Measurements from ENCODE around the gene FKBP5. TPM values are rescaled to one million over a fixed set of nuclear protein-coding genes. Genes with fewer than 3 reads are reported as not detected.
A peak's percentile ranks its signal among the peaks of the same experiment; 100 is the strongest.

FKBP5 gene
- total and polyA plus RNA-seq, 10 of the 15 experiments (the other 5 are each of a cell fraction or from before 2014, with no cell fraction given): 29.0 to 123 (median 62.3) TPM

GRCh38 chr6:35727935-35728682 lies 39.4 kb upstream of the FKBP5 start:
- peak overlapping the region; percentile 82 for H3K4me3 ChIP-seq
- POLR2A ChIA-PET: interaction anchor here (1.0 to 2.4 kb wide), 10 partner anchors 10 to 144 kb away, joined by 3 to 13 read pairs (median 4); no protein-coding TSS in a partner anchor
- FAIRE-seq: peak; percentile 52
- peak; percentile 46; the same call in 1 of the 2 replicates for TF ChIP-seq CREM (IDR thresholded peaks at IDR 0.05; ENCODE audit: low read depth)
- TF ChIP-seq TCF12 (IDR thresholded peaks at IDR 0.05; ENCODE audit: low read depth, low read length): peak; percentile 89
- no peak for TF ChIP-seq BMI1 (IDR thresholded peaks at IDR 0.05; ENCODE audit: borderline replicate concordance)
- peak; percentile 68; the same call in 1 of the 2 replicates for TF ChIP-seq MXI1 (IDR thresholded peaks at IDR 0.05; ENCODE audit: low read depth, low read length)
- 0 out of 2 replicates have a peak, but pooled peaks have one; percentile 70 for TF ChIP-seq ZNF207 (IDR thresholded peaks at IDR 0.05; ENCODE audit: borderline replicate concordance)
- peak; percentile 97; the same call in 1 of the 2 replicates for TF ChIP-seq BACH1 (IDR thresholded peaks at IDR 0.05; ENCODE audit: borderline replicate concordance)
- TF ChIP-seq BCLAF1 (IDR thresholded peaks at IDR 0.05): no peak
- TF ChIP-seq YBX1 (IDR thresholded peaks at IDR 0.05): no peak
- TF ChIP-seq ATF7 (IDR thresholded peaks at IDR 0.05; ENCODE audit: low read depth): no peak
- 0 out of 2 replicates have a peak, but pooled peaks have one; percentile 5 for TF ChIP-seq ZNF592 (IDR thresholded peaks at IDR 0.05)
- peak; percentile 13; the same call in 1 of the 2 replicates for TF ChIP-seq IKZF1 (conservative IDR thresholded peaks at IDR 0.05)
- 0 out of 2 replicates have a peak, but pooled peaks have one; percentile 42 for TF ChIP-seq BCL11A (IDR thresholded peaks at IDR 0.05; ENCODE audit: low read depth, low read length)
- no peak for TF ChIP-seq ZBED1 (IDR thresholded peaks at IDR 0.05; ENCODE audit: borderline replicate concordance)
- TF ChIP-seq POLR2AphosphoS2 (IDR thresholded peaks at IDR 0.05; ENCODE audit: low read depth, low read length): no peak
- peak; percentile 33; the same call in 1 of the 2 replicates for TF ChIP-seq NR2F1 (conservative IDR thresholded peaks at IDR 0.05)
- TF ChIP-seq ATF3 (IDR thresholded peaks at IDR 0.05; ENCODE audit: borderline replicate concordance, extremely low read depth, low read depth, low read length): no peak

More at GRCh38 chr6:35727935-35728682, 39.4 kb upstream of the FKBP5 start:
- H3K36me3 ChIP-seq (ENCODE audit: control insufficient read depth in 2 of 2, insufficient read depth in 2 of 2, low read length in 1 of 2): no peaks in the 10 kb centered on the region
- WGBS (ENCODE audit: insufficient coverage, insufficient replicate concordance, low lambda C conversion rate, missing lambda C conversion rate): 3% methylated on average over 46 of the region's 57 CpGs
- BruUV-seq (replicated peaks): no TSS peak
- intact Hi-C loops (cut with micrococcal nuclease; ENCODE audit: unreplicated experiment): no loop called here
- H3K27me3 ChIP-seq (replicated peaks in 1 of 2; ENCODE audit: control insufficient read depth in 2 of 2, insufficient read depth in 2 of 2, low read length in 1 of 2): no peaks in the 10 kb centered on the region
- peak overlapping the region; percentile 83 for H3K4me2 ChIP-seq (ENCODE audit: control insufficient read depth, insufficient read depth)
- RAD21 ChIA-PET (ENCODE audit: unreplicated experiment): interaction anchor here (1.0 to 2.3 kb wide), 12 partner anchors 9 to 140 kb away, joined by 3 to 22 read pairs (median 6); partner anchors contain the start of gene ARMC12
- peak overlapping the region; percentile 76 for H3K27ac ChIP-seq (ENCODE audit: control insufficient read depth, insufficient read depth)
- SMC1A ChIA-PET (ENCODE audit: uncharacterized antibody, unreplicated experiment): interaction anchor here (0.7 to 2.5 kb wide), 13 partner anchors 8 to 104 kb away, joined by 3 to 17 read pairs (median 4); partner anchors contain the start of gene ARMC12
- CTCF ChIA-PET: interaction anchor here (1.2 to 2.7 kb wide), 8 partner anchors 8 to 144 kb away, joined by 3 to 10 read pairs (median 6); no protein-coding TSS in a partner anchor
- peak overlapping the region; percentile 67 for H3K9ac ChIP-seq (ENCODE audit: control insufficient read depth, insufficient read depth, low read length)
- H3K79me2 ChIP-seq (ENCODE audit: control insufficient read depth, insufficient read depth, low read length): no peaks in the 10 kb centered on the region; the same call in 1 of the 2 replicates
- no peaks in the 10 kb centered on the region for H4K20me1 ChIP-seq (ENCODE audit: control insufficient read depth, insufficient read depth)
- no peaks in the 10 kb centered on the region for H3K9me3 ChIP-seq (replicated peaks; ENCODE audit: control insufficient read depth, insufficient read depth, low read length)
- peak overlapping the region; percentile 83 for H2AFZ ChIP-seq (ENCODE audit: control insufficient read depth, low read depth, low read length)
- in situ Hi-C loops (cut with MboI): no loop called here
- ATAC-seq (peak; percentile 72), DNase-seq (ENCODE audit: low read depth, low spot score) (no peak)
- peaks cover 58% of the 10 kb centered on the region for H3K4me1 ChIP-seq (ENCODE audit: control insufficient read depth, insufficient read depth, low read length)

Measured in GM12878 (cell line).